ENCODE data around the gene MFAP2. TPM values are rescaled to one million over a fixed set of nuclear protein-coding genes. Genes with fewer than 3 reads are reported as not detected.

The MFAP2 gene
- total RNA-seq, 1 experiment from 2014 or later: 27.2 TPM

GRCh38 chr1:16925635-16926490, 54.6 kb downstream of the MFAP2 start:
- POLR2A ChIA-PET (ENCODE audit: low non-redundant PET): no interaction called here
- no peak overlapping the region for H3K4me3 ChIP-seq (ENCODE audit: low read depth, low read length, poor library complexity, severe bottlenecking)
- BruUV-seq (replicated peaks): no TSS peak
- H3K9me3 ChIP-seq (ENCODE audit: low read depth, low read length, poor library complexity, severe bottlenecking): no peaks in the 10 kb centered on the region
- CTCF ChIA-PET: no interaction called here
- H3K36me3 ChIP-seq (ENCODE audit: insufficient read depth, low read length, poor library complexity, severe bottlenecking): no peaks in the 10 kb centered on the region
- no peak for DNase-seq (ENCODE audit: low spot score)
- intact Hi-C loops (cut with micrococcal nuclease; ENCODE audit: unreplicated experiment): no loop called here
- TF ChIP-seq CTCF (conservative IDR thresholded peaks at IDR 0.05; ENCODE audit: low read depth, low read length) (no peak), EZH2 (IDR thresholded peaks at IDR 0.05; ENCODE audit: borderline replicate concordance, low read depth, low read length, poor library complexity, severe bottlenecking) (no peak)
- peaks cover 13% of the 10 kb centered on the region for H3K4me1 ChIP-seq (ENCODE audit: insufficient read depth, low read length, poor library complexity, severe bottlenecking)
- no peak overlapping the region for H3K27ac ChIP-seq (ENCODE audit: low read depth, low read length, poor library complexity, severe bottlenecking)
- no peaks in the 10 kb centered on the region for H3K27me3 ChIP-seq (replicated peaks; ENCODE audit: insufficient read depth, low read depth, low read length, poor library complexity)

- ChIA-PET CTCF (no interaction called here), POLR2A (ENCODE audit: low non-redundant PET) (interaction anchor here (0.5 kb wide), 1 partner anchor 670 kb away, joined by 7 read pairs; no protein-coding TSS in a partner anchor)
- no peak for DNase-seq (ENCODE audit: low spot score)
- Histone ChIP-seq H3K27ac (ENCODE audit: low read depth, low read length, poor library complexity, severe bottlenecking) (no peak overlapping the region), H3K4me1 (ENCODE audit: insufficient read depth, low read length, poor library complexity, severe bottlenecking) (peaks cover 13% of the 10 kb centered on the region), H3K36me3 (ENCODE audit: insufficient read depth, low read length, poor library complexity, severe bottlenecking) (no peaks in the 10 kb centered on the region), H3K9me3 (ENCODE audit: low read depth, low read length, poor library complexity, severe bottlenecking) (no peaks in the 10 kb centered on the region), H3K4me3 (ENCODE audit: low read depth, low read length, poor library complexity, severe bottlenecking) (no peak overlapping the region), H3K27me3 (replicated peaks; ENCODE audit: insufficient read depth, low read depth, low read length, poor library complexity) (no peaks in the 10 kb centered on the region)
- BruUV-seq (replicated peaks): no TSS peak
- no peak for TF ChIP-seq EZH2 (IDR thresholded peaks at IDR 0.05; ENCODE audit: borderline replicate concordance, low read depth, low read length, poor library complexity, severe bottlenecking)
- 0 out of 2 replicates have a peak, but pooled peaks have one; percentile 10 for TF ChIP-seq CTCF (conservative IDR thresholded peaks at IDR 0.05; ENCODE audit: low read depth, low read length)
- intact Hi-C loops (cut with micrococcal nuclease; ENCODE audit: unreplicated experiment): no loop called here
Observed at GRCh38 chr1:16924919-16925477, 55.4 kb downstream of the MFAP2 start.

Other genes starting within 250 kb of the MFAP2 start
- gene RNU1-4, start 240.1 kb downstream of the MFAP2 start, total RNA-seq (2021): 1,866 and 1,908 TPM in 2 replicates
- 1,866 and 1,908 TPM in 2 replicates for gene RNU1-2, start 84.6 kb downstream of the MFAP2 start, total RNA-seq (2021)
- 30.2 and 33.2 TPM in 2 replicates for gene CROCC, start 58.7 kb downstream of the MFAP2 start, total RNA-seq (2021)
- gene ATP13A2, start 31.3 kb upstream of the MFAP2 start, total RNA-seq (2021): 50.9 and 55.6 TPM in 2 replicates
- gene SDHB, start 73.4 kb upstream of the MFAP2 start, total RNA-seq (2021): 207 and 208 TPM in 2 replicates
- gene PADI2, start 138.8 kb upstream of the MFAP2 start, total RNA-seq (2021): 26.4 and 27.7 TPM in 2 replicates
- 0.56 and 0.72 TPM in 2 replicates for gene PADI1, start 224.5 kb upstream of the MFAP2 start, total RNA-seq (2021)

All from A673 (cell line).